ENCODE data around the gene SAFB.

SAFB gene

GRCh38 chr19:5703819-5704818, 81.2 kb downstream of the SAFB start:
- no peak overlapping the region for H3K9ac ChIP-seq (ENCODE audit: insufficient read length)
- peaks cover 66% of the 10 kb centered on the region for H3K36me3 ChIP-seq (ENCODE audit: insufficient read depth, low read length)
- no peaks in the 10 kb centered on the region for H3K9me3 ChIP-seq (ENCODE audit: low read depth, low read length)
- no peak overlapping the region for H3K4me3 ChIP-seq
- no peak for DNase-seq (ENCODE audit: low read depth, low spot score)
- TF ChIP-seq EZH2 (IDR thresholded peaks at IDR 0.05) (no peak), FOXP2 (optimal IDR thresholded peaks at IDR 0.05; ENCODE audit: control extremely low read depth, extremely low read length, insufficient read depth) (no peak), POLR2AphosphoS5 (IDR thresholded peaks at IDR 0.05; ENCODE audit: borderline replicate concordance, low read depth, low read length) (no peak)
- no peak overlapping the region for H3K27ac ChIP-seq

- Histone ChIP-seq H3K9ac (ENCODE audit: insufficient read length) (no peak overlapping the region), H3K27ac (no peak overlapping the region), H3K36me3 (ENCODE audit: insufficient read depth, low read length) (peaks cover 68% of the 10 kb centered on the region), H3K9me3 (ENCODE audit: low read depth, low read length) (no peaks in the 10 kb centered on the region), H3K4me3 (no peak overlapping the region)
- no peak for DNase-seq (ENCODE audit: low read depth, low spot score)
- TF ChIP-seq FOXP2 (optimal IDR thresholded peaks at IDR 0.05; ENCODE audit: control extremely low read depth, extremely low read length, insufficient read depth) (no peak), EZH2 (IDR thresholded peaks at IDR 0.05) (no peak), POLR2AphosphoS5 (IDR thresholded peaks at IDR 0.05; ENCODE audit: borderline replicate concordance, low read depth, low read length) (no peak)
Observed at GRCh38 chr19:5705552-5705951, 82.7 kb downstream of the SAFB start.

- no peak overlapping the region for H3K4me3 ChIP-seq
- H3K27ac ChIP-seq, result no peak overlapping the region
- no peak overlapping the region for H3K9ac ChIP-seq (ENCODE audit: insufficient read length)
- TF ChIP-seq EZH2 (IDR thresholded peaks at IDR 0.05) (no peak), FOXP2 (optimal IDR thresholded peaks at IDR 0.05; ENCODE audit: control extremely low read depth, extremely low read length, insufficient read depth) (no peak), POLR2AphosphoS5 (IDR thresholded peaks at IDR 0.05; ENCODE audit: borderline replicate concordance, low read depth, low read length) (no peak)
- H3K36me3 ChIP-seq (ENCODE audit: insufficient read depth, low read length), result peaks cover 75% of the 10 kb centered on the region
- no peak for DNase-seq (ENCODE audit: low read depth, low spot score)
- no peaks in the 10 kb centered on the region for H3K9me3 ChIP-seq (ENCODE audit: low read depth, low read length)
Observed at GRCh38 chr19:5706876-5707573, 84.1 kb downstream of the SAFB start.

GRCh38 chr19:5707576-5708575, 85.0 kb downstream of the SAFB start:
- H3K9ac ChIP-seq (ENCODE audit: insufficient read length), result no peak overlapping the region
- no peak overlapping the region for H3K4me3 ChIP-seq
- DNase-seq (ENCODE audit: low read depth, low spot score), result no peak
- peaks cover 83% of the 10 kb centered on the region for H3K36me3 ChIP-seq (ENCODE audit: insufficient read depth, low read length)
- no peaks in the 10 kb centered on the region for H3K9me3 ChIP-seq (ENCODE audit: low read depth, low read length)
- no peak overlapping the region for H3K27ac ChIP-seq
- no peak for TF ChIP-seq FOXP2 (optimal IDR thresholded peaks at IDR 0.05; ENCODE audit: control extremely low read depth, extremely low read length, insufficient read depth)
- no peak for TF ChIP-seq EZH2 (IDR thresholded peaks at IDR 0.05)
- no peak for TF ChIP-seq POLR2AphosphoS5 (IDR thresholded peaks at IDR 0.05; ENCODE audit: borderline replicate concordance, low read depth, low read length)

GRCh38 chr19:5711025-5711424, 88.1 kb downstream of the SAFB start:
- TF ChIP-seq POLR2AphosphoS5 (IDR thresholded peaks at IDR 0.05; ENCODE audit: borderline replicate concordance, low read depth, low read length) (no peak), EZH2 (IDR thresholded peaks at IDR 0.05) (no peak)
- Histone ChIP-seq H3K27ac (no peak overlapping the region), H3K9ac (ENCODE audit: insufficient read length) (no peak overlapping the region), H3K4me3 (no peak overlapping the region), H3K36me3 (ENCODE audit: insufficient read depth, low read length) (peaks cover 77% of the 10 kb centered on the region), H3K9me3 (ENCODE audit: low read depth, low read length) (no peaks in the 10 kb centered on the region)
- DNase-seq (ENCODE audit: low read depth, low spot score), result no peak

- no peak overlapping the region for H3K9ac ChIP-seq (ENCODE audit: insufficient read length)
- no peak for DNase-seq (ENCODE audit: low read depth, low spot score)
- TF ChIP-seq POLR2AphosphoS5 (IDR thresholded peaks at IDR 0.05; ENCODE audit: borderline replicate concordance, low read depth, low read length), result no peak
- no peak for TF ChIP-seq FOXP2 (optimal IDR thresholded peaks at IDR 0.05; ENCODE audit: control extremely low read depth, extremely low read length, insufficient read depth)
- H3K4me3 ChIP-seq, result no peak overlapping the region
- no peak overlapping the region for H3K27ac ChIP-seq
- peaks cover 77% of the 10 kb centered on the region for H3K36me3 ChIP-seq (ENCODE audit: insufficient read depth, low read length)
- H3K9me3 ChIP-seq (ENCODE audit: low read depth, low read length), result no peaks in the 10 kb centered on the region
Observed at GRCh38 chr19:5711713-5712161, 88.9 kb downstream of the SAFB start.

GRCh38 chr19:5713228-5713627, 90.3 kb downstream of the SAFB start:
- Histone ChIP-seq H3K27ac (no peak overlapping the region), H3K9ac (ENCODE audit: insufficient read length) (no peak overlapping the region), H3K4me3 (no peak overlapping the region), H3K36me3 (ENCODE audit: insufficient read depth, low read length) (peaks cover 77% of the 10 kb centered on the region), H3K9me3 (ENCODE audit: low read depth, low read length) (no peaks in the 10 kb centered on the region)
- TF ChIP-seq EZH2 (IDR thresholded peaks at IDR 0.05) (no peak), FOXP2 (optimal IDR thresholded peaks at IDR 0.05; ENCODE audit: control extremely low read depth, extremely low read length, insufficient read depth) (no peak), POLR2AphosphoS5 (IDR thresholded peaks at IDR 0.05; ENCODE audit: borderline replicate concordance, low read depth, low read length) (no peak)
- DNase-seq (ENCODE audit: low read depth, low spot score), result no peak
